MG63 (cell line): Measurements from ENCODE around the gene KCNMA1. TPM values are rescaled to one million over a fixed set of nuclear protein-coding genes. Genes with fewer than 3 reads are reported as not detected.

ENCODE experiments used
- DNase-seq: peaks from one replicate; pipeline ENCODE4 v3.0.0-alpha.2; 2020
- H3K27me3 ChIP-seq: fragments of 250-450 bp; sonication (Bioruptor Pico); 2 replicates; pipeline ENCODE4 v1.5.1; 2020; ENCODE audit warnings: mild to moderate bottlenecking, moderate library complexity
- H3K36me3 ChIP-seq: fragments of 250-450 bp; sonication (Bioruptor Pico); 2 replicates; pipeline ENCODE4 v1.5.1; 2020; ENCODE audit warnings: mild to moderate bottlenecking, moderate library complexity
- H3K4me3 ChIP-seq: fragments of 250-450 bp; sonication (Bioruptor Pico); 2 replicates; pipeline ENCODE4 v1.5.1; 2020; ENCODE audit warnings: mild to moderate bottlenecking, moderate library complexity
- H3K9me3 ChIP-seq: fragments of 250-450 bp; sonication (Bioruptor Pico); 2 replicates; pipeline ENCODE4 v1.5.1; 2020; ENCODE audit warnings: mild to moderate bottlenecking, moderate library complexity
- total RNA-seq: library from RNA; depleted of rRNA; stranded (reverse); fragments of >200 nt; shearing (Covaris generic); gene quantifications from 2 replicates; pipeline ENCODE4 v1.2.3, GENCODE V29; 2014; ENCODE audit warnings: low replicate concordance

Gene KCNMA1
- total RNA-seq, 1 experiment from 2014 or later, result 40.8 TPM

DNA sequence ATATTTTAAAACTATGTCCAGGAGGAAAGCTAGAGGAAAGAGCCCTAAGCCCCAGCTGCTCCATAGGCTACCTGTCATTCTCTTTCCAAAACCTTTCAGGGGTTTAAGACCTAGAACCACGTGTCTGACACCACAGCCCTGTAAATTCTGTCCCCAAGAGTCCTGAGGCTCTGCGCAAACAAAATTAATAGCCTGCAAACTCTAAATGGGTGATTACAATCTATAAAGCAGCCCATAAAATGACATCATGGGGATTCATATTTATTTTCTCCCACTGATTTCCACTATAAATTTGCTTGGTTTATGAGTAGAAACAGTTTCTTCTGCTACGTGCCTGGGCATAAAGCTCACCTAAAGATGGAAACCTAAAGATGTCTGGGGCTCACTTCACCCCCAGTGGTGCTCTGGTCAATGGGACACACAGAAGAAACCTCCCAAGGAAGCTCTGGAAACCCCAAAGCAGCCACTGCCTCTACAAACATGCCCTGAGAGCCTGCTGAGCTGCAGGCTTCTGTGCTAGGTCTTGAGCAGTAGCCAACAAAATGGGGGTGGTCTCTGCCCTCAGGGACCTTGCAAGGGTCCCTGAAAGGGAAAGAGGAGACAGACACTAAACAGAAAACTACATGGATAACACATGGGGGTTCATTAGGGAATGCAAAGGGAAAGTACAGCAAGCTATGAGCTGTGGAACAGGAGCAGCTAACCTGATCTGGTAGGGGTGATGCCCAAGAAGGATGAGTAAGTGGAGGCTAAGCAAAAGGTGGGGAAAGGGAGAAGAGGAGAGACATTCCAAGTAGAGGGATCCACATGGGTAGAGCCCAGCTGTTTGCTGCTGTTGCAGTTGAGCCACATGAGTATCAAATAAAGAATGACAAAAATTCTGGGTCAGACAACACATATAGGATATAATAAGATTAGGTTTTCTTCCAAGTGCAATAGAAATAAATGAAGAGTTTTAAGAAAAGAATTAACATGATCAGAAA, 331.7 kb downstream of the KCNMA1 start:
- Histone ChIP-seq H3K9me3 (peaks cover 12% of the 10 kb centered on the region; the same call in 1 of the 2 replicates), H3K27me3 (no peaks in the 10 kb centered on the region), H3K4me3 (no peak overlapping the region), H3K36me3 (peaks cover 19% of the 10 kb centered on the region)
- DNase-seq, result peak; percentile 47

DNA sequence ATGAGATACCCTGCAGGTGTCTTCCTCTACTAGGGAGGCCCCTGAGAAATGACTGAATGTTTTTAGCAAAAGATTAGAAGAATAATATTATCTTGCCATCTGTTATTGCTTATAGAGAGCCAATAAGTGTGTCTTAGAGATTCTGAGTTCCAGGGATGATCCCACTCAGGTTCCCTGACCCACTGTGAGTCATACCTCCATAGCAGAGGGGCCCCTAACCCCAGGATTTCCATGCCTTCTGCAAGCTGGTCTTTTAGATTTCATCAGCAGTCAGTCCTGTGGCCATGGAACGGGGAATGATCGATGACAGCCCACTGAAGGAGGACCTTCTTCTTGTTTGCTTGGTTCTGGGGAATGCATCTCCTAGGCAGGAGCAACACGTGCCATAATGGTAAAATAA, 333.4 kb downstream of the KCNMA1 start:
- Histone ChIP-seq H3K4me3 (no peak overlapping the region), H3K9me3 (peaks cover 12% of the 10 kb centered on the region; the same call in 1 of the 2 replicates), H3K36me3 (peaks cover 19% of the 10 kb centered on the region), H3K27me3 (no peaks in the 10 kb centered on the region)
- DNase-seq, result no peak

DNA sequence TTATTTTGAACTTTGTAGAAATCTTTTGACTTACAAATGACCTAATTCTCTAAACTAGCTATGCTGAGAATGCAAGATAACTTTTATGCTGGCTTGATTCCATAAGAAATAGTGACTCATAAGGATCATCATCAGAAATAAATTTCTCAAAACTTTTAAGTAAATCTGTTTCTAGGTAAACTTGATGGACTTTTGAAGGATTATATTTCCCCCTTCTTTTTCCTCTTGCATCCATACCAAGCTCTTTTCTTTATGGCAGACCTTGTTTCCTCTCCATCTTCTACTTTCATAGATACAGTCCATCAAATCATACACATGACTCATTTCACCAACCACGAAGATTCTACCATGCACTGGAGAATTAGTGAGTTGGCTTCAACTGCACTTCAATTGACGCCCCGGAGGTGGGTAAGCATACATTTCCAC, 336.3 kb downstream of the KCNMA1 start:
- no peak for DNase-seq
- Histone ChIP-seq H3K9me3 (peaks cover 12% of the 10 kb centered on the region; the same call in 1 of the 2 replicates), H3K36me3 (peaks cover 19% of the 10 kb centered on the region), H3K4me3 (no peak overlapping the region), H3K27me3 (no peaks in the 10 kb centered on the region)

DNA sequence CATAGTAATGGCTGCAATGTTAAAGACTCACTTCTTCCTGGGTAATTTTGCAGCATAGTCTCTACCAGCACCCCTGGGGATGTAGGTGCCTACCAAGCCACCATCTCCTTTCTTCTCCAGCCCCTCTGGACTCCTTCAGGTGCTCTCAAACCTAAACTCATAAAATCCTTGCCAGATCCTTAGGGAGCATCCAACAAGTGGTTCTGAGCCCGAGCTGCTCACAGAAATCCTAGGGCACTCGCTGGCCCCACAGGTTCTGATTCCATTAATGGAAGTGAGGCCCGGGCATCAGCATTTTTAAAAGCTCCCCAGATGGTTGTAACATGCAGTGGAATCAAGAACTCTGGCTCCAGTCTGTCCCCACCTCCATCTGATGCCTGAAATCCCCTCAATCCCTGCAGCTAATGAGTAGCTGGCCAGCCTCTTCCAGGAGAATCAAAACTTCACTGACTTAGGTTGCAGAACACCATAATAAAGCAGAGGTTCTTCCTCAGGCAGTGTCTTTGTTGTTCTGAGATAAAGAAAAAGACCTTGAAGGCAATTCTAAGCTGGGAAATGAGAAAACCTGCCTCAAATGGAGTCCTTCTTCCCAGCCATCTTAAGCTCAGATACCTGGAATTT, 336.8 kb downstream of the KCNMA1 start:
- Histone ChIP-seq H3K36me3 (peaks cover 19% of the 10 kb centered on the region), H3K27me3 (no peaks in the 10 kb centered on the region), H3K4me3 (no peak overlapping the region), H3K9me3 (peaks cover 12% of the 10 kb centered on the region; the same call in 1 of the 2 replicates)
- no peak for DNase-seq

DNA sequence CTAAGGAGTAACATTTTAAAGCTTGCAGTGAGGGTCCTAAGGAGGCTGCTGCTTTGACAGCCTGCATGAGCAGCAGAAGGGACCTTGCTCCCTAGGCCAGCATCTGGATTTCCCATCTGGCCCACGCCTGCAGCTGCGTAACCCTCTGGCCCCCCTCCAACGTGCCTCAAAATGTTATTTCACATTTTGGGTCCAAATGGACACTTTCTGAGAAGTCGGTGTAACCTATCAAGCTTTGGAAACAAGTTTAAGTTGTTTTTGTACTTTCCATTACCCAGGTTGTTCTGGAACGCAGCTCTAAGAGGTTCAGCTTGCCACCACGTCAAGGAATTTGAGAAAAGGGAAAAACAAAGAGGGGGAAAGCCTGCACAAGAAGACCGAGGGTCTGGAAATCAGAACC, 338.3 kb downstream of the KCNMA1 start:
- no peaks in the 10 kb centered on the region for H3K27me3 ChIP-seq
- H3K36me3 ChIP-seq, result peaks cover 19% of the 10 kb centered on the region
- no peak for DNase-seq
- peaks cover 12% of the 10 kb centered on the region; the same call in 1 of the 2 replicates for H3K9me3 ChIP-seq
- no peak overlapping the region for H3K4me3 ChIP-seq

DNA sequence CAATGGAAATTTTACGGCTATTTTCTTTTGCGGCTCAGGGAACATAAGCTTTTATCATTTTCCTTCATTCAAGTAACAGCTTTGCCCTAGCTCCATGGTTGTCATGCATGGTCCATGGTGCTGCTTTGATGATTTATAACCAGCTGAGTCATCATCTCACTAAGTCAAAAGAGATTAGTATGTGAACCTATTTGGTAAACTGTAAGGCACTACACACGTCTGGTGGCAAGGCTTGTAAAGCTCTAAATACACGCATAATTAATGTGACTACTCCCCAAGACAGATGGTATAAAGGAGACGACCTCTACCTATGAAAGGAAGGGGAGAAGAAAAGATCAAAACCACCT, 340.2 kb downstream of the KCNMA1 start:
- Histone ChIP-seq H3K27me3 (no peaks in the 10 kb centered on the region), H3K4me3 (no peak overlapping the region), H3K36me3 (peaks cover 2% of the 10 kb centered on the region), H3K9me3 (peaks cover under 1% of the 10 kb centered on the region; the same call in 1 of the 2 replicates)
- DNase-seq, result no peak

DNA sequence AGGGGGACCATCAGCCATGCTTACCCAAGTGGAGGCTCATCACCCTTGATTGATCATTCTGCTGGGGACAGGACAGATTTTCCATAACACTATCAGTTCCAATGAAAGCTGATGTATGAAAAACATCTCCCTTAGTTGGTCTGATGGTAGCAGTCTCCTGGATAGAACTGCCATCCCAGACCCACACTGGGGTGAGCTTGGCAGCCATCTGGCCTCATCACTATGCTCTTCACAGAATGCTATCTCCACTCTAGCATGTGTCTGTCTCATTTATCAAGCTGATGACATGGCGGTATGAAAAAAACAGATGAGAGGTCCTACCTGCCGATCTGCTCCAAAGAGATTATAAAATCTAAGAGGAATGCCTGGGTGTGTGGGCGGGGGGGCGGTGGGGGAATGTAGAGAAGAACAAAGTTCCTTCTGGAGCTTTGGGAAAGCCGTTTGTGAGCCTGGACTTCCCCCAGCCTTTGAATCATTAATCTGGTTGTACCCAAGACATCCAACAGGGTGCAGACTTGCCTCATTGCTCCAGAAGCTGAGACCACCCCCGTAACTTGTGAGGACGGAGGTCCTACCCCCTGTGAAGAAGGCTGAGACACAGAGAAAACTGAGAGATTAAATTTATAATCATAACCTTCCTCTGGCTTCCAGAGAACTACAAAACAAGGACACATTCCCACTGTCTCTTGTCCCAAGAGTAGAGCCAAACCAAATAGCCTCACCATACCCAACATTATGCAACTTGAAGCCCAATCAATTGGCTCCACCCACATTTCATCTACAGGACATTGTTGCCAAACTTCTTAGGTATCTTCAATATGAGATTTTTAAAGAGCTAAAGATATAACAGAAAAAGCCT, 340.8 kb downstream of the KCNMA1 start:
- H3K4me3 ChIP-seq, result no peak overlapping the region
- H3K9me3 ChIP-seq, result no peaks in the 10 kb centered on the region
- no peaks in the 10 kb centered on the region; the same call in 1 of the 2 replicates for H3K36me3 ChIP-seq
- no peak for DNase-seq
- H3K27me3 ChIP-seq, result no peaks in the 10 kb centered on the region

DNA sequence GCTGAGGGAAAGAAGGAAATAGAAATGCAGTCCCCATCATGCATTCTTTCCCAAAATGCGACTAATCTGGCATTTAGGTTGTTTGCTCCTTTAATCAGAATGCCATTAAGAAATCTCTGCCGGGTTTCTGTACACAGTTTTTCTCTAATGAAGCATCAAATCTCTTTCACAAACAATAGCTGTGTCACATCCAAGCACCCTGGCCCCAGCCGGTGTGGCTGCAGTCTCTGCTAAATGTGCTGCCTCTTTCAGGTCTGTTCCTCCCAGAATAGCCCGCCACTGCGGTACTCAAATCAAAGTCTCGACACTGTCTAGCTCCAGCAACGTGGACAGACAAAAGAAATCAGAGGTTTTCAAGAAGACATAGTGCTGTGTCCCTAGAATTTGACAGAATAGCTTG, 343.8 kb downstream of the KCNMA1 start:
- no peak for DNase-seq
- Histone ChIP-seq H3K27me3 (no peaks in the 10 kb centered on the region), H3K36me3 (no peaks in the 10 kb centered on the region; the same call in 1 of the 2 replicates), H3K4me3 (no peak overlapping the region), H3K9me3 (no peaks in the 10 kb centered on the region)

DNA sequence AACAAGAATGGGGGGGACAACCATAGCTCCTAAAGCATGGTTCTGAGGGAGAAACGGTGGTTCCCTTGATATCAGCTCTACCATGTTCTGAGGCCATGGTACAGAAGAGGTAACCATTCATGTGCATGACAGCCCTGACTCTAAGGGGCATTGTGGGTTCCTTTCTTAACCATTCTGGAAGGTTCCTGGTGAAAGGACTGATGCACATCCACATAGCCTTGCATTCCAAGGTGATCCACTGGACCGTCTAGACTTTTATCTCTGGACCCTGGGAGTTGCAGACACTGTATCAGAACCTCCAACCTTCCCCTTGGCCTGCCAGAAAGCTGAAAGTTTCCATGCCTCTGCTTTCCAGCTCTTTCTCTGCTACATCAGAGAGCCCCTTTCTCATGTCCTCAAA, 344.3 kb downstream of the KCNMA1 start:
- no peaks in the 10 kb centered on the region; the same call in 1 of the 2 replicates for H3K36me3 ChIP-seq

DNA sequence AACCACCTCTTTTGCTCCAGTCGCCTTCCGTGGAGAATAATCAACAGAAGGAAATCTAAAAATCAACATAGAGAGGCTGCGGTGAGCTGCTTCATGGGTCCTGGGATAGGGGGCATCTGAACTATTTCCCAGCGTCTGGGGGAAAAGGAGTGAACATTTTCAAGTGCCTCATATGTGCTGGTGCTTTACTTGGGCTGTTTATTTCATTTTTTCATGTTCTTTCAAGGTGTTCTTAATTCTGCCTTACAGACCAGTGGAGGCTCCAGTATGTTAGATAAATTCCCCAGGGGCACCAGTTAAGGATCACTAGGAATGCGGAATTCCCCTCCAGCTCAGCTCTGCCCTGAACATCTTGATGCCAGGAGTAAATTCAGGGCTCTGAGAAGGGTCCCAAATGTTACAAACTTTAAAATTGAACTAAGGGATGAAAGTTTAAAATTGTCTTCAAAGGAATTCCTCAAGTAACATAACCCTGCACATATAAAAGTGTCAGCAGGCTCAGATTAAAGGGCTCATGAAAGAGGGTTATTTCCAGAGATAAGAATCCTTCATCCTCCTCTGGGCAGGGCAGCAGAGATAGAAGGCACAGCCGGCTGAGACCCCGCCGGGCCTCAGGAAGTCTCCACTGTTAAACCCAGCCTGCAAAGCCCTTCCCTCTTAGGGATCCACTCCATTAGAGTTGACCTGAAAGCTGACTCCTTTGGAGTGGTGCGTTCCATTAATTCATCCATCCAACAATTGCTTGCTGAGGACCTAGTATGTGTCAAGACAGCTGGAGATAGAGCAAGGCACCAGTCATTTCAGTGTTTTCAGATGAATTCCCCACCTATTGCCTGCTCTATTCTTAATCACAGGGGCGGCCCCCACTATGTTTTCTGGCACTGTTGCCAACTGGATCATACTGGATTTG, 345.8 kb downstream of the KCNMA1 start:
- H3K4me3 ChIP-seq, result no peak overlapping the region
- DNase-seq, result peak; percentile 46
- H3K36me3 ChIP-seq, result no peaks in the 10 kb centered on the region; the same call in 1 of the 2 replicates
- no peaks in the 10 kb centered on the region for H3K9me3 ChIP-seq
- H3K27me3 ChIP-seq, result no peaks in the 10 kb centered on the region

More for the DNA sequence above, 344.3 kb downstream of the KCNMA1 start:
- no peak for DNase-seq
- Histone ChIP-seq H3K9me3 (no peaks in the 10 kb centered on the region), H3K27me3 (no peaks in the 10 kb centered on the region), H3K4me3 (no peak overlapping the region)

DNA sequence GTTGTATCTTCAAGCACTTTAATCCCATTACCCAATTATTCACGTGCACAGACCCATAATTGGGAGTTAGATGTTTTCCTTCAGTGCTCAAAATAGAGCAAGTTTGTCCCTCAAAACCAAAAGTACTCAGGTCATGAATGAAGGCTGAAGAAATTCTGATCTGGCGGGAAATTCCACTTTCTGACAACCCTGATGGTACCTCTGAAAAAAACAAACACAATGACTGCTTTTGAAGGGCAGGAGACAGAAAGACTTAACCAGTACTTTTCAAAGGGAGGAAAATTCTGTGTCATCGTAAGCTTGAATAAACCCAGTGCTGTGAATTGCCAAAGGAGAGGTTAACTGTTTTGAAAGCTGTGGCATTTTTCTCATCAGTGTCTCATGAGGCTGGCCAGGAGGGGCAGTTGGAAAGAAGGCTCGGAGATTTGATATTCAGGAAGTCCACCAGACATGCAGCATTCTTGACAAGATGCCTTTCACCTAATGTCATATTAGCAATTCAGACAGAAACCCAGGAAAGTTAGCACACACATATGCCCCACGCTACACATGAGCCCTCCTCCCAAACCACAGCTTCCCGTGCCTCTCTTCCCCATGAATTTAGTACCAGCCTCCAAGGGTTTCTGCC, 347.0 kb downstream of the KCNMA1 start:
- no peaks in the 10 kb centered on the region for H3K27me3 ChIP-seq
- DNase-seq, result peak; percentile 87
- no peaks in the 10 kb centered on the region; the same call in 1 of the 2 replicates for H3K36me3 ChIP-seq
- no peaks in the 10 kb centered on the region for H3K9me3 ChIP-seq
- H3K4me3 ChIP-seq, result no peak overlapping the region

DNA sequence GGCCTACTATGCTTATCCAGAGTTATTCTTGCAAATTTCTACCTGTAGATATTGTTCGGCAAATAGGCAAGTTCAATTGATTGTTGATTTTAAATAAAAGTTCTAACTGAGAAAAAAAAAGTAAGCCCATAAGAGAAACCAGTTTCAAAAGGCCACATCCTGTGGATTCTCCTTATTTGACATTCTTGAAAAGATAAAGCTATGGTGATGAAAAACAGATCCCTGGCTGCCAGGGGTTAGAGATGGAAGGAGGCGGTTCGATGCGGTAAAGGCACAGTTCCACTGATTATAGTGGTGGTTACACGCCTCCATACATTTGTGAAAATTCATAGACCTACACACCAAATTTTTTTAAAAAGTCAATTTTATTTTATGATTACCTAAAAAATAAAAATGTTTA, 347.8 kb downstream of the KCNMA1 start:
- Histone ChIP-seq H3K27me3 (no peaks in the 10 kb centered on the region), H3K9me3 (no peaks in the 10 kb centered on the region), H3K36me3 (no peaks in the 10 kb centered on the region; the same call in 1 of the 2 replicates), H3K4me3 (no peak overlapping the region)
- no peak for DNase-seq

DNA sequence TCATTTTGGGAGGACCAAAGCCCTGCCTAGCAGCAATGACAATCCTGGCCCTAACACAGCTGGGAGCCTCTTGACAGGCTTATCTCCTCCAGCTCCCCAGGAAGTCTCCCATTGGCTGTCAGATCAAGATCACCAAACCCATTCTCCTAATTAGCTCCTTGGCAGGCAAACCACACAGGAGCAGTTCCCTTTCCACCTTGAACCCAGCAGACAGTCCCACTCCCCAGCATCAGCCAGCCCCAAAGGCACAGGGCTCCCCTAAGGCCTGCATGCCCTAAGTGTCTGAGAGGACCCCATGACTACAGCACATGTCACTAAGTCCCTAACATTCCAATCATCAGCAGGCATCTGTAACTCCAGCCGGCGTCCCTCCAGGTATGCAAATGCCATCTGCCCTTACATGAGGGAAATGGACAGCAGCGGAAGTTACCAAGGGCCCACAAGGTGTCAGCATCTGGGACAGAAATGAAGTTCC, 348.5 kb downstream of the KCNMA1 start:
- no peak for DNase-seq
- no peaks in the 10 kb centered on the region; the same call in 1 of the 2 replicates for H3K36me3 ChIP-seq
- no peaks in the 10 kb centered on the region for H3K27me3 ChIP-seq
- H3K9me3 ChIP-seq, result no peaks in the 10 kb centered on the region
- H3K4me3 ChIP-seq, result no peak overlapping the region

DNA sequence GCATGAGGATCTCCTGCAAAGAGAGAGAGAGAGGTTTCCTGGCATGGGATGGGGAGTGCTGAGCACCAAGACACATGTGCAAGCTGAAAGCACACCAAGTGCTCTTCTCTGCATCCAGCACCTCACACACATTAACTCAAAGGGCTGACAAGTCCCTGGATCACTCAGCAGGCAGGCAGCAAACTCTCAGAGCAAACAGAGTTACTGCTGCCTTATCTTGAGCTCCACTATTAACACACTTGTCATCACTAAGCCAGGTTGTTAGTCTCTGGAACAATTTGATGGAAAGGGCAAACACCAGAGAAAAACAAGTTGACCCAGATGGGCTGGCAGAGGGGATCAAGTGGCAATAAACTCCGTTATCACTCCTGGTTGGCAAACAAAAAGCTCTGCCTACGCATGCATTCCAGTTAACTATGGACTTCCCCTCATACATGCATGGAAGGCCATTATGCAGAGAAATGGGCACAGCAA, 349.9 kb downstream of the KCNMA1 start:
- H3K9me3 ChIP-seq, result no peaks in the 10 kb centered on the region
- no peak for DNase-seq
- H3K36me3 ChIP-seq, result no peaks in the 10 kb centered on the region; the same call in 1 of the 2 replicates
- H3K27me3 ChIP-seq, result no peaks in the 10 kb centered on the region
- no peak overlapping the region for H3K4me3 ChIP-seq
